Measurements from ENCODE around the gene LRRC55.

- TF ChIP-seq, protein P1, sequence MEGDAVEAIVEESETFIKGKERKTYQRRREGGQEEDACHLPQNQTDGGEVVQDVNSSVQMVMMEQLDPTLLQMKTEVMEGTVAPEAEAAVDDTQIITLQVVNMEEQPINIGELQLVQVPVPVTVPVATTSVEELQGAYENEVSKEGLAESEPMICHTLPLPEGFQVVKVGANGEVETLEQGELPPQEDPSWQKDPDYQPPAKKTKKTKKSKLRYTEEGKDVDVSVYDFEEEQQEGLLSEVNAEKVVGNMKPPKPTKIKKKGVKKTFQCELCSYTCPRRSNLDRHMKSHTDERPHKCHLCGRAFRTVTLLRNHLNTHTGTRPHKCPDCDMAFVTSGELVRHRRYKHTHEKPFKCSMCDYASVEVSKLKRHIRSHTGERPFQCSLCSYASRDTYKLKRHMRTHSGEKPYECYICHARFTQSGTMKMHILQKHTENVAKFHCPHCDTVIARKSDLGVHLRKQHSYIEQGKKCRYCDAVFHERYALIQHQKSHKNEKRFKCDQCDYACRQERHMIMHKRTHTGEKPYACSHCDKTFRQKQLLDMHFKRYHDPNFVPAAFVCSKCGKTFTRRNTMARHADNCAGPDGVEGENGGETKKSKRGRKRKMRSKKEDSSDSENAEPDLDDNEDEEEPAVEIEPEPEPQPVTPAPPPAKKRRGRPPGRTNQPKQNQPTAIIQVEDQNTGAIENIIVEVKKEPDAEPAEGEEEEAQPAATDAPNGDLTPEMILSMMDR (IDR thresholded peaks at IDR 0.05), result no peak
- no peak for TF ChIP-seq POLR2A (IDR thresholded peaks at IDR 0.05)
Observed at GRCh38 chr11:57222239-57222638, 40.5 kb downstream of the LRRC55 start.

Data from esophagus squamous epithelium (tissue), 4 donors.